ENCODE measurements around the gene ELF1.

DNA sequence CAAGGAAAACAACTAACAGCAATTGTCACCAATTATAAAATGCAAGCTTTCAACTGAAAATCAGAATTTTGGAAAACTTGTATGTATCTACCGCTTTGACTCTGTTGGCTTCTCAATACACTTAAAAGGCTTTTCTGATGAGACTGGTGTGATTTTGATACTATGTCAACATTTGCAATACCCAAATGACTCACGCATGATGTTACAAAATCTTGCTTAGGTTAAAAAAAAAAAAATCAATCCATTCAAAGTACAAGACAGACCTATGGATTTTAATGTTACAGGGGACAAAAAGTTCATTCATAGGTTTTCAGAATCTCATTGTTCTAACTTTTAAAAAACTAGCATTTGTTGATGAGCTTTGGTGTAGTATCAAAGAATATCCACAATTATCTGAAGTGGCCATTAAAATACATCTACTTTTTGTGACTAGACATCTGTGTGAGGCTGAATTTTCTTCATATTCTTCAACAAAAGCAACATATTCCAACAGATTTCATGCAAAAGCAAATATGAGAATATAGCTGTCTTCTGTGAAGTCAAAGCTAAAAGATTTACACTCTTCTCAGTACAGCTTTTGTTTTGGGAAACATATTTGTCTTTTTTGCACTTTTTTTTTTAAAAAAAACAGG, 10.7 kb downstream of the ELF1 start:
- no peak for TF ChIP-seq POLR2A (IDR thresholded peaks at IDR 0.05)
- TF ChIP-seq, protein P1, sequence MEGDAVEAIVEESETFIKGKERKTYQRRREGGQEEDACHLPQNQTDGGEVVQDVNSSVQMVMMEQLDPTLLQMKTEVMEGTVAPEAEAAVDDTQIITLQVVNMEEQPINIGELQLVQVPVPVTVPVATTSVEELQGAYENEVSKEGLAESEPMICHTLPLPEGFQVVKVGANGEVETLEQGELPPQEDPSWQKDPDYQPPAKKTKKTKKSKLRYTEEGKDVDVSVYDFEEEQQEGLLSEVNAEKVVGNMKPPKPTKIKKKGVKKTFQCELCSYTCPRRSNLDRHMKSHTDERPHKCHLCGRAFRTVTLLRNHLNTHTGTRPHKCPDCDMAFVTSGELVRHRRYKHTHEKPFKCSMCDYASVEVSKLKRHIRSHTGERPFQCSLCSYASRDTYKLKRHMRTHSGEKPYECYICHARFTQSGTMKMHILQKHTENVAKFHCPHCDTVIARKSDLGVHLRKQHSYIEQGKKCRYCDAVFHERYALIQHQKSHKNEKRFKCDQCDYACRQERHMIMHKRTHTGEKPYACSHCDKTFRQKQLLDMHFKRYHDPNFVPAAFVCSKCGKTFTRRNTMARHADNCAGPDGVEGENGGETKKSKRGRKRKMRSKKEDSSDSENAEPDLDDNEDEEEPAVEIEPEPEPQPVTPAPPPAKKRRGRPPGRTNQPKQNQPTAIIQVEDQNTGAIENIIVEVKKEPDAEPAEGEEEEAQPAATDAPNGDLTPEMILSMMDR (IDR thresholded peaks at IDR 0.05), result no peak

All from uterus (tissue), 2 donors.